Measurements from ENCODE around the gene OR51E2.
"Not testable (repeated sequence)": the region's sequence is repeated elsewhere in the genome, so short reads cannot be mapped to it uniquely, and the experiment has no call there.

The OR51E2 gene, protein sequence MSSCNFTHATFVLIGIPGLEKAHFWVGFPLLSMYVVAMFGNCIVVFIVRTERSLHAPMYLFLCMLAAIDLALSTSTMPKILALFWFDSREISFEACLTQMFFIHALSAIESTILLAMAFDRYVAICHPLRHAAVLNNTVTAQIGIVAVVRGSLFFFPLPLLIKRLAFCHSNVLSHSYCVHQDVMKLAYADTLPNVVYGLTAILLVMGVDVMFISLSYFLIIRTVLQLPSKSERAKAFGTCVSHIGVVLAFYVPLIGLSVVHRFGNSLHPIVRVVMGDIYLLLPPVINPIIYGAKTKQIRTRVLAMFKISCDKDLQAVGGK

DNA sequence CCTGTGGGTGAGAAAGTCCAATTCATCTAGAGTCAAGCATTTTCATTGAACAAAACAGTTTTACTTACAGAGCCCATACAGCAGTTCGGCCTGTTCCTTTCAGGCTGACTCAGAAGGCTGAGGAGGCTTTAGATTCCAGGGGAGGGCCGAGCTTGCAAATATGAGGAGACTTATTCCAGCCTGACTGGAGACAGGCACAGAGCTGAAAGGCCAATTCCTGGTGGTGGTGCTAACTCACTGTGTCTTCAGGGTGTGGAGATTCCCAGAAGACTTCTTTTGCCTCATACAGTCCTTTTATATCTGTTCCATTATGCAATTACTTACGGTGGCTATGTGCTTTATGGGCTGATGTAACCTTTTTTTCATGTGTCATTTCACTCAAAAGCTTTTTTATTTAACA lies at the start of gene OR51E2:
TSS of gene OR51E2 (minus strand) at position 269 of the 400 bp plus-strand sequence. CDS start 15,142 bp downstream, outside the sequence.
- Histone ChIP-seq H3K4me2 (no peak within 1 kb of the TSS), H3K9me3 (no peaks in the 10 kb centered on the region), H3K4me1 (no peaks in the 10 kb centered on the region), H3K27me3 (no peaks in the 10 kb centered on the region), H4K20me1 (no peaks in the 10 kb centered on the region), H3K36me3 (no peaks in the 10 kb centered on the region), H3K9ac (no peak within 1 kb of the TSS), H3K27ac (no peak within 1 kb of the TSS), H3K4me3 (no peak within 1 kb of the TSS)
- no peak for TF ChIP-seq Cebpa-rat (IDR thresholded peaks at IDR 0.05)

DNA sequence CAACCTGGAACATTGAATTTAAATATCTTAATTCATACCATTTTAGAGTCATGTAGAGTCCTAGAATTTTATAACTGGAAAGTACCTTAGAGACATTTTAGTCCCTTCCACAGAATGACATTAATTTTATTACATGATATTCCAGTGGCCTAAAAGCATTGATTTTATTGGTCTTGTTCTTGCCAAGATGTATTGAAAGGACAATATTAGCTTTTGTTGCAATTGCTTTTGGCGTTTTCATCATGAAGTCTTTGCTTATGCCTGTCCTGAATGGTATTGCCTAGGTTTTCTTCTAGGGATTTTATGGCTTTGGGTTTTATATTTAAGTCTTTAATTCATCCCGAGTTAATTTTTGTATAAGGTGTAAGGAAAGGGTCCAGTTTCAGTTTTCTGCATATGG lies 43.1 kb upstream of the OR51E2 start:
- H3K36me3 ChIP-seq: no peaks in the 10 kb centered on the region
- H3K4me3 ChIP-seq: no peak overlapping the region
- H3K27me3 ChIP-seq: no peaks in the 10 kb centered on the region
- no peak overlapping the region for H3K27ac ChIP-seq
- no peaks in the 10 kb centered on the region for H4K20me1 ChIP-seq
- no peaks in the 10 kb centered on the region for H3K4me1 ChIP-seq
- TF ChIP-seq Cebpa-rat (IDR thresholded peaks at IDR 0.05): no peak
- no peak overlapping the region for H3K9ac ChIP-seq
- H3K4me2 ChIP-seq: no peak overlapping the region
- no peaks in the 10 kb centered on the region for H3K9me3 ChIP-seq

DNA sequence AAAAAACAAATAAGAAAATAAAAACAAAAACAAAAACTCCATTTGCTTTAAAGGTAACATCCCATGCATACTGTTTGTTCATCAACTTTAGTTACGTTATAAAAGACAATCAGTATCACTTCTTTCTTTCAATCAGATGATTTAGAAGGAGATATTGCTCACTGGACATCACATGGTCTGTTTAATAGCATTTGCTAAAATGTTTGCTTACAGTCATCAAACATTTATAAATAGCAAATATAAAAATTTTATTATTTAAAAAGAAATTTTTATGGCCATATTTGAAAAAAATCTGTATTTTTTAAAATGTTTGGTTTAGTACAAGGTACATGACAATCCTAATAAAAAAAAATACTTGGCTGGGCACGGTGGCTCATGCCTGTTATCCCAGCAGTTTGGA lies 29.5 kb upstream of the OR51E2 start:
- Histone ChIP-seq H3K4me3 (no peak overlapping the region), H4K20me1 (no peaks in the 10 kb centered on the region), H3K27ac (no peak overlapping the region), H3K4me1 (no peaks in the 10 kb centered on the region), H3K9ac (no peak overlapping the region), H3K9me3 (no peaks in the 10 kb centered on the region), H3K4me2 (no peak overlapping the region), H3K36me3 (no peaks in the 10 kb centered on the region), H3K27me3 (no peaks in the 10 kb centered on the region)
- no peak for TF ChIP-seq Cebpa-rat (IDR thresholded peaks at IDR 0.05)

DNA sequence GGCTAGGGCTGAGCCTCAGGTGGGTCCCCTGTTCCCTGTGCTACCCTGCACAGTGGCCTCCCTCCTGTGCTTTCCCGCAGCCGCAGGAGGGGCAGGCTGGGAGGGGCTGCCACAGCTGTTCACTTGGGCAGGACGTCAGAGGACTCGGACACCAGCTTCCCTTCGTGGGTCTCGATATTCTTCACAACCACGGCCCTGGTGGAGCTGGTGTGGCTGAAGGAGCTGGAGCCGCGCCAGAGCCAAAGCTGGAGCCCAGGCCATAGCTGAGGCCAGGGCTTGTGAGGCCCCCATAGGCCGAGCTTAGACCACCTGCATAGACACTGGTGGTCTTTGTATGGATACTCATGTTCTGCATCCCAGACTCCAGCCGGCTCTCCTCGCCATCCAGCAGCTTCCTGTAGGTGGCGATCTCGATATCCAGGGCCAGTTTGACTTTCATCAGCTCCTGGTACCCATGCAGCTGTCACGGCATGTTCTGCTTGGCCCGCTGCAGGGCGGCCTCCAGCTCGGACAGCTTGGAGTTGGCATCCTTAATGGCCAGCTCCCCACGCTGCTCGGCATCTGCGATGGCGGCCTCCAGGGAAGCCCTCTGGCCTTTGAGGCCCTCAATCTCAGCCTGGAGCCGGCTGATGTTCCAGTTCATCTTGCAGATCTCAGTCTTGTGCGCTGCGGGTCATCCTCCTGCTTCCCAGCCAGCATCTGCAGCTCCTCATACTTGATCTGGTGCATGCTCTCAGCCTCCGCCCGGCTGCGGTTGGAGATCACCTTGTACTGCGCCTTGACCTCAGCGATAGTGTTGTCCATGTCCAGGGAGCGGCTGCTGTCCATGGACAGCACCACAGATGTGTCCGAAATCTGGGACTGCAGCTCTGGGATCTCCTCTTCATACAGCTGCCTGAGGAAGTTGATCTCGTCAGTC lies 25.2 kb upstream of the OR51E2 start:
- H3K9ac ChIP-seq, H3K27ac ChIP-seq, H4K20me1 ChIP-seq, H3K36me3 ChIP-seq, H3K9me3 ChIP-seq, H3K4me2 ChIP-seq, H3K4me3 ChIP-seq, H3K4me1 ChIP-seq, H3K27me3 ChIP-seq: not testable (repeated sequence)

DNA sequence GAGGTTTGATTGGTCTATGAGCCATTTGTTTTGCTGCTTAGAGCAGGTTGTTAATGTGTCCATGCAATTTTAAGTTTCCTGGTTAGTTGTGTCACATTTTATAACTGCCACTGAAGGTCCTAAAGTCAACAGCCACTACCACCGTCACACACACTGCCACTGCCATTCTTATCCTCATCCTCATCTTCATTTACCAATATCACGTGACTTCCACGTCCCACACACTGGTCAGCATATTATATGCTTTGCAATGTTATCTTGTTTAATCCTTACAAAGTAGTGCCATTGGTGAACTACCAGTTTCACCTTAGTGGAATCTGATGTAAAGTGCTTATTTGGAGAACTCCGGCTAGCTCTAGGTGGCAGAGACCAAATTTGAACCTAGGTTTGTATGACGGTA lies 16.6 kb upstream of the OR51E2 start:
- no peak overlapping the region for H3K9ac ChIP-seq
- no peaks in the 10 kb centered on the region for H3K36me3 ChIP-seq
- no peak overlapping the region for H3K4me2 ChIP-seq
- H4K20me1 ChIP-seq: no peaks in the 10 kb centered on the region
- no peak overlapping the region for H3K4me3 ChIP-seq
- no peaks in the 10 kb centered on the region for H3K27me3 ChIP-seq
- no peaks in the 10 kb centered on the region for H3K9me3 ChIP-seq
- TF ChIP-seq Cebpa-rat (IDR thresholded peaks at IDR 0.05): no peak
- H3K27ac ChIP-seq: no peak overlapping the region
- peaks cover 8% of the 10 kb centered on the region for H3K4me1 ChIP-seq

DNA sequence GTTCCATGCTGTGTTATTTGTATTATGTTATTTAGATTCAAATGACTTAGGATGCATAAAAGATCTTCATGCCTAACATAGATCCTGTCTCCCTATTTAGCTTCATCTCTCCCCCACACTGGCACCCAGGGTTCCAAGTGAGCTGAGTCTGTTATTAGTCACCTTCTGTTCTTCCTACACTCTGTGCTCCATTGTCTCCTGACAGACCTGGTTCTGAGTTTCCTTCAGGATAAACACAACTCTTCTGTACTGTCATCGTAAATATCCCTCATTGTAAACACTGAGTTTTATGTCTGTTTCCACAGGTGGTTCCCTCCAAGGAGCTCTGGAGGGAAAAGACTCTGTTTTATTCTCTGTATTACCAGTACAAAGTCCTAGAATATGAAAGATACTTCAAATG lies 15.6 kb upstream of the OR51E2 start:
- H3K9me3 ChIP-seq: no peaks in the 10 kb centered on the region
- no peak overlapping the region for H3K9ac ChIP-seq
- no peaks in the 10 kb centered on the region for H3K27me3 ChIP-seq
- H3K27ac ChIP-seq: no peak overlapping the region
- H3K4me1 ChIP-seq: peaks cover 4% of the 10 kb centered on the region
- H3K36me3 ChIP-seq: no peaks in the 10 kb centered on the region
- H3K4me3 ChIP-seq: no peak overlapping the region
- TF ChIP-seq Cebpa-rat (IDR thresholded peaks at IDR 0.05): no peak
- H3K4me2 ChIP-seq: no peak overlapping the region
- no peaks in the 10 kb centered on the region for H4K20me1 ChIP-seq

DNA sequence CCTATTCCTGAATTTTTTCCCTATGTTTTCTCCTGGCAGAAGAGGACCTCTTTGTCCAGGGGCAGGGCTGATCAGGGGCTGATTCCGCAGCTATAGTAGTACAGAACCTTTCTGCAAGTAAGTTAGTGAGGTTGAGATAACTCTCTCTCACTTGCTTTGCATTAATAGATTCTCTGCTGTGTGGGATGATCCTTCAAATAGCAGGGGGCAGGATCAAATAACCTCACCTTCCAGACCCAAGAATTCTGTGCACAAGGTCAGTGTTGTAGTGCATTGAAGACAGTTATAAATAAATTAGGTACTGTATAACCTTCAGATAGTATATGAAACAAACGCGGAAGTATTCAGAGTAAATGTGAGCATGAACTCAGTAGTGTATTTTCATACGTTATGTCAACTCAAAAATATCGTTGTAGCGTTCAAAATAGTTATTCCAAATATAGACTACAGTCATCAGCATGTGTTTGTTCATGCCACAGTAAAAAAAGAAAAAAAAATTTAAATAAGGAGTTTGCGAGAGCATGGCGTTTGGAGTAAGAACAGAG lies 7.2 kb upstream of the OR51E2 start:
- Histone ChIP-seq H3K4me3 (no peak overlapping the region), H3K27me3 (no peaks in the 10 kb centered on the region), H3K9me3 (no peaks in the 10 kb centered on the region), H3K4me1 (peaks cover 18% of the 10 kb centered on the region), H3K27ac (no peak overlapping the region), H3K9ac (no peak overlapping the region), H3K36me3 (no peaks in the 10 kb centered on the region), H3K4me2 (peak overlapping the region; percentile 46; the same call in 1 of the 2 replicates), H4K20me1 (no peaks in the 10 kb centered on the region)
- no peak for TF ChIP-seq Cebpa-rat (IDR thresholded peaks at IDR 0.05)

DNA sequence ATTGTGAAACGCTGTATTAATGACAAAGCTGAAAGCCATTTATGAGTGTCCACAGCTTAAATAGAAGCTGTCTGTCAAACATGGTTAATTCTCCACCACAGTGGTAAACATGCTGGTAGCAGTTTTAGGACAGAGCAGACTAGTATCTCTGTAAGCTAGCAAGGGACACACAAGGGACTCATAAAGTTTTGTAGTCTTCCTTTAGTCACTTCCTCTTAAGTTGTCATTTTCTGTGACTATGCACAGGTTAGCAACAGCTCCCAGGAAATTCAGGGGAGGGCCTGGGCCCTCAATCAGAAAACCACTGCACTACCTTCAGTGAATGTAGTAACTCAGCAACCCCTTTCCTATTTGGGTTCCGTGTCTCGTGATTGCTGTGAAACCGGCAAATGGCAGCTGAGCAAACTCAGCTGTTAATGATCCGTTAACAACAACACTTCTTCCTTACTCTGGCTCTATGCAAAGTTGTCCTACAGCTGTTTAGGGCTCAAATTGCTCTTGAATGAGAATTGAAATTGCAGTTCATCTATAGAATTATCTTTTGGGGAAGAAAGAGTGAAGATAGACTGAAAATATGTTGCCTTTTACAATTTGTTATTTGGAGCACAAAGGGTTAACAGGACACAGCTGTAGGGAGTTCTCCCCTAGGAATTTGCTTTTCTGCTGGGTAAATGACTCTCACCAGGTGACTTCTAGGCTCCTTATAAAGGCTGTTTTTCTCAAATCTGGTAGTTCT lies 6.6 kb upstream of the OR51E2 start, which contains the start of gene MMP26:
TSS of gene MMP26 (plus strand) at position 731 of the 736 bp plus-strand sequence.
- no peak within 1 kb of the TSS for H3K4me3 ChIP-seq
- H3K27ac ChIP-seq: no peak within 1 kb of the TSS
- no peaks in the 10 kb centered on the region for H3K9me3 ChIP-seq
- H3K27me3 ChIP-seq: no peaks in the 10 kb centered on the region
- no peak for TF ChIP-seq Cebpa-rat (IDR thresholded peaks at IDR 0.05)
- no peaks in the 10 kb centered on the region for H3K36me3 ChIP-seq
- peak within 1 kb of the TSS; percentile 46 for H3K4me2 ChIP-seq
- peaks cover 18% of the 10 kb centered on the region for H3K4me1 ChIP-seq
- H3K9ac ChIP-seq: no peak within 1 kb of the TSS
- H4K20me1 ChIP-seq: no peaks in the 10 kb centered on the region

DNA sequence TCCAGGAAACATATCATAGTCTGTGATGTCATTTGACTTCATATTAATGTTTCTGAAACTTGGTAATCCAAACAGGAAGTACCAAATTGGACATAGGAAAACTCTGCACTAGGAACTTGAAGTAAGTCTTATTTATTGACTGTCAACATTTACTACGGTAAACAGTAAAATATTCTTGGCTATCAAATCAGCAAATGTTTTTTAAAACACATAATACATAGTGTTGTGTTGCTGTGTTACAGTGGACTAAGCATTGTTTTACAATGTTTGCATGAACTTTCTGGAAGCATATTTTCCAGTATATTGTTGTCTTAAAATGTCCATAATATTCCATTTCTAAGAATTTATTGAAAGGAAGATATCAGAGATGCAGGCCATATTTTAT lies 2.8 kb upstream of the OR51E2 start:
- no peaks in the 10 kb centered on the region for H4K20me1 ChIP-seq
- TF ChIP-seq Cebpa-rat (IDR thresholded peaks at IDR 0.05): no peak
- H3K27ac ChIP-seq: no peak overlapping the region
- no peaks in the 10 kb centered on the region for H3K9me3 ChIP-seq
- no peaks in the 10 kb centered on the region for H3K36me3 ChIP-seq
- no peak overlapping the region for H3K9ac ChIP-seq
- H3K4me3 ChIP-seq: no peak overlapping the region
- H3K4me2 ChIP-seq: no peak overlapping the region
- H3K27me3 ChIP-seq: no peaks in the 10 kb centered on the region
- peaks cover 18% of the 10 kb centered on the region for H3K4me1 ChIP-seq
